ENCODE measurements around the gene PON2. TPM values are rescaled to one million over a fixed set of nuclear protein-coding genes. Genes with fewer than 3 reads are reported as not detected.

The PON2 gene
- total RNA-seq, 1 donor from 2014 or later = 152 TPM

GRCh38 chr7:95472581-95473161, 37.8 kb upstream of the PON2 start:
- FAIRE-seq (no peak), DNase-seq (ENCODE audit: low read depth) (peak; percentile 63)
- H3K27me3 ChIP-seq (ENCODE audit: insufficient read depth, low read length) = no peaks in the 10 kb centered on the region
- Mint-ChIP-seq H3K4me1 (ENCODE audit: low read depth, unreplicated experiment) (peaks cover 43% of the 10 kb centered on the region), H3K27me3 (ENCODE audit: low read depth, unreplicated experiment) (no peaks in the 10 kb centered on the region), H3K9me3 (ENCODE audit: unreplicated experiment) (no peaks in the 10 kb centered on the region), H3K4me3 (ENCODE audit: unreplicated experiment) (no peak overlapping the region), H3K36me3 (ENCODE audit: low read depth, unreplicated experiment) (no peaks in the 10 kb centered on the region), H3K27ac (ENCODE audit: unreplicated experiment) (no peak overlapping the region)
- TF ChIP-seq CTCF (IDR thresholded peaks at IDR 0.05; ENCODE audit: insufficient read depth, low read depth, low read length) = no peak
- TF ChIP-seq EZH2 (IDR thresholded peaks at IDR 0.05; ENCODE audit: insufficient read depth, low read length) = no peak
- no peaks in the 10 kb centered on the region for H3K9me3 ChIP-seq (ENCODE audit: insufficient read depth, low read depth, low read length)
- no peak overlapping the region for H3K9ac ChIP-seq (ENCODE audit: low read length)
- no peak overlapping the region for H3K27ac ChIP-seq (ENCODE audit: low read depth, low read length)
- no peaks in the 10 kb centered on the region for H4K20me1 ChIP-seq (ENCODE audit: insufficient read depth, low read length)
- no peaks in the 10 kb centered on the region for H3K36me3 ChIP-seq (ENCODE audit: insufficient read depth, low read length)
- peak overlapping the region; percentile 69 for H3K4me2 ChIP-seq (ENCODE audit: low read length)
- peaks cover 16% of the 10 kb centered on the region for H3K4me1 ChIP-seq (ENCODE audit: insufficient read depth, low read length)
- no peak overlapping the region for H3K4me3 ChIP-seq (ENCODE audit: insufficient read depth, low read depth, low read length)
- H2AFZ ChIP-seq (ENCODE audit: low read depth, low read length) = peak overlapping the region; percentile 36
- H3K79me2 ChIP-seq (ENCODE audit: insufficient read depth, low read length) = no peaks in the 10 kb centered on the region

- FAIRE-seq = no peak
- no peak overlapping the region for H3K9ac ChIP-seq (ENCODE audit: low read length)
Observed at GRCh38 chr7:95471071-95471470, 36.2 kb upstream of the PON2 start.

More at GRCh38 chr7:95471071-95471470, 36.2 kb upstream of the PON2 start:
- peaks cover 36% of the 10 kb centered on the region for H3K4me1 Mint-ChIP-seq (ENCODE audit: low read depth, unreplicated experiment)
- TF ChIP-seq CTCF (IDR thresholded peaks at IDR 0.05; ENCODE audit: insufficient read depth, low read depth, low read length) = no peak
- TF ChIP-seq EZH2 (IDR thresholded peaks at IDR 0.05; ENCODE audit: insufficient read depth, low read length) = no peak
- Histone ChIP-seq H4K20me1 (ENCODE audit: insufficient read depth, low read length) (no peaks in the 10 kb centered on the region), H3K27me3 (ENCODE audit: insufficient read depth, low read length) (no peaks in the 10 kb centered on the region), H3K4me3 (ENCODE audit: insufficient read depth, low read depth, low read length) (no peak overlapping the region), H3K4me2 (ENCODE audit: low read length) (peak overlapping the region; percentile 63), H3K27ac (ENCODE audit: low read depth, low read length) (peak overlapping the region; percentile 15), H3K79me2 (ENCODE audit: insufficient read depth, low read length) (no peaks in the 10 kb centered on the region), H3K4me1 (ENCODE audit: insufficient read depth, low read length) (peaks cover 16% of the 10 kb centered on the region), H3K9me3 (ENCODE audit: insufficient read depth, low read depth, low read length) (no peaks in the 10 kb centered on the region), H3K36me3 (ENCODE audit: insufficient read depth, low read length) (no peaks in the 10 kb centered on the region), H2AFZ (ENCODE audit: low read depth, low read length) (peak overlapping the region; percentile 42)
- no peaks in the 10 kb centered on the region for H3K9me3 Mint-ChIP-seq (ENCODE audit: unreplicated experiment)
- peak overlapping the region; percentile 90 for H3K27ac Mint-ChIP-seq (ENCODE audit: unreplicated experiment)
- no peak for DNase-seq (ENCODE audit: low read depth)
- H3K36me3 Mint-ChIP-seq (ENCODE audit: low read depth, unreplicated experiment) = no peaks in the 10 kb centered on the region
- no peaks in the 10 kb centered on the region for H3K27me3 Mint-ChIP-seq (ENCODE audit: low read depth, unreplicated experiment)
- peak overlapping the region; percentile 3 for H3K4me3 Mint-ChIP-seq (ENCODE audit: unreplicated experiment)

Measured in astrocyte (in vitro differentiated cells and primary cell).